SK-N-SH treated with all-trans-retinoic acid at 6 μM for 48 hours (cell line): ENCODE data around the gene TMEM63A.

Experiments
- ARNTL ChIP-seq: fragments of 450-650 bp; formaldehyde crosslinking; IDR thresholded peaks from 2 replicates; pipeline ENCODE4 v1.5.0; 2020; ENCODE audit warnings: low read depth, mild to moderate bottlenecking, moderate library complexity, borderline replicate concordance
- CREB5 ChIP-seq: fragments of 250-450 bp; sonication (Bioruptor Pico); IDR thresholded peaks from 2 replicates; pipeline ENCODE4 v1.5.1; 2020; ENCODE audit warnings: low read depth, mild to moderate bottlenecking, moderate library complexity
- ESRRG ChIP-seq: fragments of 250-450 bp; sonication (Bioruptor Pico); IDR thresholded peaks from 2 replicates; pipeline ENCODE4 v1.6.1; 2021; ENCODE audit warnings: mild to moderate bottlenecking
- OSR1 ChIP-seq: fragments of 250-450 bp; sonication (Bioruptor Pico); IDR thresholded peaks from 2 replicates; pipeline ENCODE4 v1.8.0; 2022; ENCODE audit warnings: moderate library complexity, mild to moderate bottlenecking, inconsistent platforms
- RARB ChIP-seq: fragments of 250-450 bp; sonication (Bioruptor Pico); IDR thresholded peaks from 2 replicates; pipeline ENCODE4 v1.8.0; 2021; ENCODE audit warnings: mild to moderate bottlenecking, moderate library complexity
- SNAI2 ChIP-seq: fragments of 250-450 bp; sonication (Bioruptor Pico); IDR thresholded peaks from 2 replicates; pipeline ENCODE4 v1.5.0; 2020; ENCODE audit warnings: mild to moderate bottlenecking, moderate library complexity
- TOX ChIP-seq: fragments of 250-450 bp; sonication (Bioruptor Pico); IDR thresholded peaks from 2 replicates; pipeline ENCODE4 v1.8.0; 2021; ENCODE audit warnings: mild to moderate bottlenecking, moderate library complexity, borderline replicate concordance
- ZC3H10 ChIP-seq: fragments of 250-450 bp; sonication (Bioruptor Pico); IDR thresholded peaks from 2 replicates; pipeline ENCODE4 v1.5.1; 2021; ENCODE audit warnings: mild to moderate bottlenecking, moderate library complexity
- ZFP30 ChIP-seq: fragments of 450-650 bp; formaldehyde crosslinking; IDR thresholded peaks from 2 replicates; pipeline ENCODE4 v1.5.0; 2022; ENCODE audit warnings: mild to moderate bottlenecking, moderate library complexity
- ZNF8 ChIP-seq: fragments of 450-650 bp; formaldehyde crosslinking; IDR thresholded peaks from 2 replicates; pipeline ENCODE4 v1.5.0; 2020; ENCODE audit warnings: mild to moderate bottlenecking, moderate library complexity
- TF ChIP-seq, protein P1 (sequence below): fragments of 250-450 bp; sonication (Bioruptor Pico); IDR thresholded peaks from 2 replicates; pipeline ENCODE4 v1.8.0; 2020; ENCODE audit warnings: mild to moderate bottlenecking, moderate library complexity, borderline replicate concordance
- TF ChIP-seq, protein P2 (sequence below): fragments of 250-450 bp; sonication (Bioruptor Pico); IDR thresholded peaks from 2 replicates; pipeline ENCODE4 v1.8.0; 2021; ENCODE audit warnings: low read depth, mild to moderate bottlenecking, moderate library complexity, borderline replicate concordance
- TF ChIP-seq, protein P3 (sequence below): fragments of 250-450 bp; sonication (Bioruptor Pico); IDR thresholded peaks from 2 replicates; pipeline ENCODE4 v1.5.0; 2020; ENCODE audit warnings: mild to moderate bottlenecking, moderate library complexity

- TF ChIP-seq OSR1 (CRISPR knock-in tag) (no peak), ARNTL (CRISPR knock-in tag) (no peak), ZFP30 (no peak), CREB5 (CRISPR knock-in tag) (no peak), SNAI2 (CRISPR knock-in tag) (no peak), ESRRG (CRISPR knock-in tag) (no peak), TOX (CRISPR knock-in tag) (no peak), ZNF8 (CRISPR knock-in tag) (no peak), ZC3H10 (no peak), RARB (no peak)
- TF ChIP-seq, protein P1, sequence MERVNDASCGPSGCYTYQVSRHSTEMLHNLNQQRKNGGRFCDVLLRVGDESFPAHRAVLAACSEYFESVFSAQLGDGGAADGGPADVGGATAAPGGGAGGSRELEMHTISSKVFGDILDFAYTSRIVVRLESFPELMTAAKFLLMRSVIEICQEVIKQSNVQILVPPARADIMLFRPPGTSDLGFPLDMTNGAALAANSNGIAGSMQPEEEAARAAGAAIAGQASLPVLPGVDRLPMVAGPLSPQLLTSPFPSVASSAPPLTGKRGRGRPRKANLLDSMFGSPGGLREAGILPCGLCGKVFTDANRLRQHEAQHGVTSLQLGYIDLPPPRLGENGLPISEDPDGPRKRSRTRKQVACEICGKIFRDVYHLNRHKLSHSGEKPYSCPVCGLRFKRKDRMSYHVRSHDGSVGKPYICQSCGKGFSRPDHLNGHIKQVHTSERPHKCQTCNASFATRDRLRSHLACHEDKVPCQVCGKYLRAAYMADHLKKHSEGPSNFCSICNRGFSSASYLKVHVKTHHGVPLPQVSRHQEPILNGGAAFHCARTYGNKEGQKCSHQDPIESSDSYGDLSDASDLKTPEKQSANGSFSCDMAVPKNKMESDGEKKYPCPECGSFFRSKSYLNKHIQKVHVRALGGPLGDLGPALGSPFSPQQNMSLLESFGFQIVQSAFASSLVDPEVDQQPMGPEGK (CRISPR knock-in tag) = no peak
- TF ChIP-seq, protein P2, sequence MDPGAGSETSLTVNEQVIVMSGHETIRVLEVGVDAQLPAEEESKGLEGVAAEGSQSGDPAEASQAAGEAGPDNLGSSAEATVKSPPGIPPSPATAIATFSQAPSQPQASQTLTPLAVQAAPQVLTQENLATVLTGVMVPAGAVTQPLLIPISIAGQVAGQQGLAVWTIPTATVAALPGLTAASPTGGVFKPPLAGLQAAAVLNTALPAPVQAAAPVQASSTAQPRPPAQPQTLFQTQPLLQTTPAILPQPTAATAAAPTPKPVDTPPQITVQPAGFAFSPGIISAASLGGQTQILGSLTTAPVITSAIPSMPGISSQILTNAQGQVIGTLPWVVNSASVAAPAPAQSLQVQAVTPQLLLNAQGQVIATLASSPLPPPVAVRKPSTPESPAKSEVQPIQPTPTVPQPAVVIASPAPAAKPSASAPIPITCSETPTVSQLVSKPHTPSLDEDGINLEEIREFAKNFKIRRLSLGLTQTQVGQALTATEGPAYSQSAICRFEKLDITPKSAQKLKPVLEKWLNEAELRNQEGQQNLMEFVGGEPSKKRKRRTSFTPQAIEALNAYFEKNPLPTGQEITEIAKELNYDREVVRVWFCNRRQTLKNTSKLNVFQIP = no peak
- TF ChIP-seq, protein P3, sequence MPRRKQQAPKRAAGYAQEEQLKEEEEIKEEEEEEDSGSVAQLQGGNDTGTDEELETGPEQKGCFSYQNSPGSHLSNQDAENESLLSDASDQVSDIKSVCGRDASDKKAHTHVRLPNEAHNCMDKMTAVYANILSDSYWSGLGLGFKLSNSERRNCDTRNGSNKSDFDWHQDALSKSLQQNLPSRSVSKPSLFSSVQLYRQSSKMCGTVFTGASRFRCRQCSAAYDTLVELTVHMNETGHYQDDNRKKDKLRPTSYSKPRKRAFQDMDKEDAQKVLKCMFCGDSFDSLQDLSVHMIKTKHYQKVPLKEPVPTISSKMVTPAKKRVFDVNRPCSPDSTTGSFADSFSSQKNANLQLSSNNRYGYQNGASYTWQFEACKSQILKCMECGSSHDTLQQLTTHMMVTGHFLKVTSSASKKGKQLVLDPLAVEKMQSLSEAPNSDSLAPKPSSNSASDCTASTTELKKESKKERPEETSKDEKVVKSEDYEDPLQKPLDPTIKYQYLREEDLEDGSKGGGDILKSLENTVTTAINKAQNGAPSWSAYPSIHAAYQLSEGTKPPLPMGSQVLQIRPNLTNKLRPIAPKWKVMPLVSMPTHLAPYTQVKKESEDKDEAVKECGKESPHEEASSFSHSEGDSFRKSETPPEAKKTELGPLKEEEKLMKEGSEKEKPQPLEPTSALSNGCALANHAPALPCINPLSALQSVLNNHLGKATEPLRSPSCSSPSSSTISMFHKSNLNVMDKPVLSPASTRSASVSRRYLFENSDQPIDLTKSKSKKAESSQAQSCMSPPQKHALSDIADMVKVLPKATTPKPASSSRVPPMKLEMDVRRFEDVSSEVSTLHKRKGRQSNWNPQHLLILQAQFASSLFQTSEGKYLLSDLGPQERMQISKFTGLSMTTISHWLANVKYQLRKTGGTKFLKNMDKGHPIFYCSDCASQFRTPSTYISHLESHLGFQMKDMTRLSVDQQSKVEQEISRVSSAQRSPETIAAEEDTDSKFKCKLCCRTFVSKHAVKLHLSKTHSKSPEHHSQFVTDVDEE (CRISPR knock-in tag) = no peak
Observed at GRCh38 chr1:225879521-225880221, 2.5 kb downstream of the TMEM63A start.
